Suprapubic skin (tissue), 3 donors: ENCODE measurements around the gene SLIRP.

Experiments used
- POLR2AphosphoS5 ChIP-seq, 3 donors: sonication (generic); formaldehyde crosslinking; IDR thresholded peaks; one replicate each; pipeline ENCODE4 v1.6.1; 2017; ENCODE audit warnings: antibody characterized with exemption in 3 of 3
- TF ChIP-seq, protein P1 (sequence below), 2 donors: fragments of 200-600 bp in 1 of 2; fragments of 450-650 bp in 1 of 2; sonication (generic) in 1 of 2; IDR thresholded peaks; one replicate each; pipeline ENCODE4 v1.5.1; 2016 to 2019; ENCODE audit warnings: antibody characterized with exemption in 2 of 2, mild to moderate bottlenecking in 1 of 2, moderate library complexity in 1 of 2

DNA sequence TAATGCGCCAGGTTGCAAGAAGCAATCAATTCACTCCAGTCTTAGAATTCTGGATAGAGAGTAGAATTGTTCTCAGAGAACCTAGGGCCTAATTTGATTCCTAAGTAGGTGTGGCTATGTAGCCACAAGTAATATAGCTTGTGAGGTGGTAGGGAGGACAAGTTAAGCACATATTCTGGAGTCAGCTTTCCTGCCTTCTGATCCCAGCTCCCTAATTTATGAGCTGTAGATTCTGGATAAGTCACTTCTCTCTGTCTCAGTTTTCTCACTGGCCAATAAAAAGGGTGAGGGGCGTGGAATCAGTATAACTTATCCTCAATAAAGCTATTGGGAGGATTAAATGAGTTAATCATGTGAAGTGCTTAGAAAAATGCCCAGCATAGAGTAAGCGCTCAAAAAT is 56.1 kb downstream of the SLIRP start:
- TF ChIP-seq, protein P1, sequence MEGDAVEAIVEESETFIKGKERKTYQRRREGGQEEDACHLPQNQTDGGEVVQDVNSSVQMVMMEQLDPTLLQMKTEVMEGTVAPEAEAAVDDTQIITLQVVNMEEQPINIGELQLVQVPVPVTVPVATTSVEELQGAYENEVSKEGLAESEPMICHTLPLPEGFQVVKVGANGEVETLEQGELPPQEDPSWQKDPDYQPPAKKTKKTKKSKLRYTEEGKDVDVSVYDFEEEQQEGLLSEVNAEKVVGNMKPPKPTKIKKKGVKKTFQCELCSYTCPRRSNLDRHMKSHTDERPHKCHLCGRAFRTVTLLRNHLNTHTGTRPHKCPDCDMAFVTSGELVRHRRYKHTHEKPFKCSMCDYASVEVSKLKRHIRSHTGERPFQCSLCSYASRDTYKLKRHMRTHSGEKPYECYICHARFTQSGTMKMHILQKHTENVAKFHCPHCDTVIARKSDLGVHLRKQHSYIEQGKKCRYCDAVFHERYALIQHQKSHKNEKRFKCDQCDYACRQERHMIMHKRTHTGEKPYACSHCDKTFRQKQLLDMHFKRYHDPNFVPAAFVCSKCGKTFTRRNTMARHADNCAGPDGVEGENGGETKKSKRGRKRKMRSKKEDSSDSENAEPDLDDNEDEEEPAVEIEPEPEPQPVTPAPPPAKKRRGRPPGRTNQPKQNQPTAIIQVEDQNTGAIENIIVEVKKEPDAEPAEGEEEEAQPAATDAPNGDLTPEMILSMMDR (IDR thresholded peaks at IDR 0.05), result no peak
- TF ChIP-seq POLR2AphosphoS5 (IDR thresholded peaks at IDR 0.05), result no peak
